Measurements from ENCODE around the gene FKBP2. TPM values are rescaled to one million over a fixed set of nuclear protein-coding genes. Genes with fewer than 3 reads are reported as not detected.

Gene FKBP2
- total RNA-seq, 1 experiment from 2014 or later = 41.0 TPM

- Histone ChIP-seq H2AFZ (ENCODE audit: low read length) (no peak overlapping the region), H3K9me3 (ENCODE audit: control insufficient read depth, low read depth, low read length) (no peaks in the 10 kb centered on the region), H3K4me1 (ENCODE audit: insufficient read depth, low read length) (no peaks in the 10 kb centered on the region), H3K14ac (ENCODE audit: insufficient read depth, low read length) (no peak overlapping the region; the same call in 1 of the 2 replicates), H3K27me3 (ENCODE audit: insufficient read depth, low read length) (peaks cover 63% of the 10 kb centered on the region), H4K91ac (ENCODE audit: insufficient read length, low read depth, low read length) (no peak overlapping the region), H4K5ac (ENCODE audit: insufficient read length, low read depth, low read length) (no peak overlapping the region), H3K4me2 (ENCODE audit: insufficient read depth, insufficient read length, low read length) (peak overlapping the region; percentile 58), H3K79me1 (ENCODE audit: insufficient read depth, low read depth, low read length, poor library complexity, severe bottlenecking) (no peaks in the 10 kb centered on the region), H2BK120ac (ENCODE audit: low read depth, low read length, poor library complexity, severe bottlenecking) (no peak overlapping the region), H2BK20ac (ENCODE audit: low read depth, low read length, poor library complexity, severe bottlenecking) (no peak overlapping the region), H3K9ac (ENCODE audit: extremely low read depth, insufficient read length, low read length) (no peak overlapping the region), H3T11ph (ENCODE audit: low read length) (no peak overlapping the region), H3K27ac (ENCODE audit: insufficient read length, low read depth, low read length) (no peak overlapping the region), H3K79me2 (ENCODE audit: insufficient read depth, low read length) (no peaks in the 10 kb centered on the region), H2BK15ac (ENCODE audit: low read depth, low read length) (no peak overlapping the region), H2BK5ac (ENCODE audit: insufficient read length, low read length) (no peak overlapping the region), H4K20me1 (ENCODE audit: control insufficient read depth, insufficient read depth, insufficient read length) (no peaks in the 10 kb centered on the region), H2AK5ac (ENCODE audit: insufficient read length, low read length) (no peak overlapping the region), H3K4ac (ENCODE audit: low read depth, low read length) (no peak overlapping the region), H3K23me2 (ENCODE audit: insufficient read length, low read depth, low read length, poor library complexity, severe bottlenecking) (peaks cover 3% of the 10 kb centered on the region), H2BK12ac (ENCODE audit: insufficient read length, low read depth, low read length) (no peak overlapping the region), H3K56ac (ENCODE audit: insufficient read length, low read depth, low read length) (no peak overlapping the region), H4K8ac (replicated peaks; ENCODE audit: insufficient read length, low read depth, low read length) (no peak overlapping the region), H3K18ac (ENCODE audit: insufficient read length, low read depth, low read length) (no peak overlapping the region), H3K23ac (ENCODE audit: insufficient read length, low read depth, low read length) (no peak overlapping the region)
- no CpG with 5 or more reads among the region's 96 CpGs for WGBS (ENCODE audit: extremely low coverage, insufficient read length, low lambda C conversion rate)
- no peak for DNase-seq
- no peak overlapping the region for H3K27ac Mint-ChIP-seq
- H3K4me3 Mint-ChIP-seq = peak overlapping the region; percentile 47 to 77; a peak in 2 of 5 replicates
- no peaks in the 10 kb centered on the region; a peak in 2 of 5 replicates for H3K9me3 Mint-ChIP-seq
- peaks cover 78% of the 10 kb centered on the region for H3K27me3 Mint-ChIP-seq (ENCODE audit: low read depth)
- H3K4me1 Mint-ChIP-seq = peaks cover 4 to 10% of the 10 kb centered on the region in 2 experiments
- no peak for TF ChIP-seq CTCF (conservative IDR thresholded peaks at IDR 0.05)
- H3K36me3 Mint-ChIP-seq (ENCODE audit: insufficient read depth in 1 of 3, low read depth in 3 of 3) = peaks cover 0 to 2% (median 0%) of the 10 kb centered on the region in 3 experiments; a peak in 3 of 7 replicates
These were observed 51.0 kb downstream of the FKBP2 start for GRCh38 chr11:64291752-64292459.
